Spleen (tissue), 11 donors: Measurements from ENCODE around the gene TMEM179. TPM values are rescaled to one million over a fixed set of nuclear protein-coding genes. Genes with fewer than 3 reads are reported as not detected.

ENCODE experiments used
- DNase-seq: peaks from one replicate; pipeline ENCODE4 v3.0.0-alpha.2; 2020
- H3K27ac ChIP-seq, 8 donors: fragments of 200-600 bp; sonication (generic) in 7 of 8; 1 replicate in 4 of 8; 2 replicates in 4 of 8; pipeline versions ENCODE4 v1.5.0 to v1.8.0; 2016 to 2021; ENCODE audit warnings: inconsistent platforms in 4 of 8, mild to moderate bottlenecking in 4 of 8, moderate library complexity in 1 of 8
- H3K27me3 ChIP-seq, 7 donors: fragments of 200-600 bp; sonication (generic) in 6 of 7; replicated peaks in 1 of 7; 1 replicate in 4 of 7; 2 replicates in 3 of 7; pipeline versions ENCODE4 v1.5.0 to v1.8.0; 2016 to 2021; ENCODE audit warnings: inconsistent platforms in 3 of 7, mild to moderate bottlenecking in 1 of 7
- H3K36me3 ChIP-seq, 6 donors: fragments of 200-600 bp; sonication (generic) in 5 of 6; 1 replicate in 4 of 6; 2 replicates in 2 of 6; pipeline versions ENCODE4 v1.5.0 to v1.8.0; 2016 to 2021; ENCODE audit warnings: inconsistent platforms in 2 of 6
- H3K4me1 ChIP-seq, 6 donors: fragments of 200-600 bp; sonication (generic) in 5 of 6; 1 replicate in 3 of 6; 2 replicates in 3 of 6; pipeline versions ENCODE4 v1.5.0 to v1.8.0; 2016 to 2021; ENCODE audit warnings: inconsistent platforms in 3 of 6
- H3K4me3 ChIP-seq, 8 donors: fragments of 200-600 bp; sonication (generic) in 7 of 8; 1 replicate in 4 of 8; 2 replicates in 4 of 8; pipeline versions ENCODE4 v1.5.0 to v1.8.0; 2016 to 2021; ENCODE audit warnings: inconsistent platforms in 4 of 8, mild to moderate bottlenecking in 4 of 8, moderate library complexity in 2 of 8
- H3K9me3 ChIP-seq, 8 donors: fragments of 200-600 bp; sonication (generic) in 7 of 8; 1 replicate in 4 of 8; 2 replicates in 4 of 8; pipeline versions ENCODE4 v1.5.0 to v1.8.0; 2016 to 2021; ENCODE audit warnings: inconsistent platforms in 4 of 8
- POLR2A ChIP-seq, 3 donors: fragments of 450-650 bp; IDR thresholded peaks; one replicate each; pipeline ENCODE4 v1.5.1; 2017; ENCODE audit warnings: antibody characterized with exemption in 3 of 3, mild to moderate bottlenecking in 1 of 3
- POLR2AphosphoS5 ChIP-seq, 3 donors: sonication (generic); formaldehyde crosslinking; IDR thresholded peaks; one replicate each; pipeline ENCODE4 v1.5.1; 2017; ENCODE audit warnings: antibody characterized with exemption in 3 of 3
- WGBS, 5 donors: extraction: QIAGEN DNeasy Blood & Tissue Kit in 3 of 5; methylation state at CpG; one replicate each; pipeline versions ENCODE4 v1.1.5 to v1.1.7; 2013 to 2018; 5-methylcytosine and 5-hydroxymethylcytosine counted together
- intact Hi-C: fragments of 100-400 bp; cut with DNase I; formaldehyde crosslinking; loops from one replicate; pipeline ENCODE4 v1.15.0; 2023; ENCODE audit warnings: low total_unique reads
- polyA plus RNA-seq, 3 donors: library from polyadenylated mRNA; stranded (reverse); fragments of 200-250 nt; gene quantifications; one replicate each; pipeline ENCODE4 v1.2.1, GENCODE V29; 2013
- total RNA-seq, 7 donors: library from RNA; depleted of rRNA in 3 of 7; stranded (reverse); fragments of >200 nt in 3 of 7; fragmentation: NEBNext Ultra II Directional in 4 of 7; extraction: Animal tissue kit (Norgen Biotek cat#: 25700) in 4 of 7; gene quantifications; one replicate each; pipeline versions ENCODE4 v1.1.0 to v1.2.1, GENCODE V29; 2016 to 2021
- TF ChIP-seq, protein P1 (sequence below), 11 experiments: fragments of 200-600 bp in 7 of 11; fragments of 450-650 bp in 4 of 11; sonication (generic) in 4 of 11; IDR thresholded peaks in 8 of 11; conservative IDR thresholded peaks in 3 of 11; 1 replicate in 7 of 11; 2 replicates in 4 of 11; pipeline versions ENCODE4 v1.4.0 to v1.8.0; 2016 to 2021; ENCODE audit warnings: antibody characterized with exemption in 11 of 11, inconsistent platforms in 4 of 11, mild to moderate bottlenecking in 1 of 11
- donor health status: healthy with polysubstance abuse.
- donor health status: DM: no; HTN: no; CAD: no; lungs with moderate emphysema.
- donor health status: DM: no; HTN: no; CAD: no.
- donor health status: Bipolar disorder and iron deficiency.
- donor health status: healthy.
- donor health status: DM: no; HTN: no; CAD: no.
- donor health status: DM: yes; HTN: yes; CAD: no.

TMEM179 gene
- total and polyA plus RNA-seq, 10 donors = 0.08 TPM; not detected in 9

DNA sequence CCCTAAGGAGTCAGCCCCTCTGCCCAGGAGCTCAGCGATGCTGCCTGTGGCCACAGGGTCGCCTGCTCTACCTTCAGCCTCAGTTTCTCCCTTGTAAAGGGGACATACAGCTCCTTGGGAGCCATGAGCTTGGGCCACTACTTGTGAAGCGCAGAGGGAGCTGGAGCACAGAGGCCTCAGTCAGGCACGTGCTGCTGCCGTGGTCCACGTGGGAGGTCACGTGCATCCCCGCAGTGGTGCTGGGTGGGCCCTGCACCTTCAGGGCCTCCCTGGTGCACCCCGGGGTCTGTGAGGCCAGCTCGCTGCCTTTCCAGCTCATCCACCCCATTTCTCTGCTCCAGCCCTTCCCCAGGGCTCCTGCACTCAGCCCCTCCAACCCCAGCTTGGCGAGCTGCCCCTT lies 36.0 kb downstream of the TMEM179 start:
- Histone ChIP-seq H3K27ac (no peak overlapping the region), H3K36me3 (no peaks in the 10 kb centered on the region), H3K4me3 (no peak overlapping the region), H3K27me3 (peaks cover 0 to 81% (median 21%) of the 10 kb centered on the region in 7 donors), H3K9me3 (no peaks in the 10 kb centered on the region), H3K4me1 (peaks cover 7 to 18% (median 12%) of the 10 kb centered on the region in 6 donors)
- WGBS, 5 donors = 67 to 88% (median 79%) methylated on average over 11 of the region's 11 CpGs
- no peak for DNase-seq
- TF ChIP-seq POLR2A (IDR thresholded peaks at IDR 0.05) (no peak), POLR2AphosphoS5 (IDR thresholded peaks at IDR 0.05) (no peak)
- TF ChIP-seq, protein P1, sequence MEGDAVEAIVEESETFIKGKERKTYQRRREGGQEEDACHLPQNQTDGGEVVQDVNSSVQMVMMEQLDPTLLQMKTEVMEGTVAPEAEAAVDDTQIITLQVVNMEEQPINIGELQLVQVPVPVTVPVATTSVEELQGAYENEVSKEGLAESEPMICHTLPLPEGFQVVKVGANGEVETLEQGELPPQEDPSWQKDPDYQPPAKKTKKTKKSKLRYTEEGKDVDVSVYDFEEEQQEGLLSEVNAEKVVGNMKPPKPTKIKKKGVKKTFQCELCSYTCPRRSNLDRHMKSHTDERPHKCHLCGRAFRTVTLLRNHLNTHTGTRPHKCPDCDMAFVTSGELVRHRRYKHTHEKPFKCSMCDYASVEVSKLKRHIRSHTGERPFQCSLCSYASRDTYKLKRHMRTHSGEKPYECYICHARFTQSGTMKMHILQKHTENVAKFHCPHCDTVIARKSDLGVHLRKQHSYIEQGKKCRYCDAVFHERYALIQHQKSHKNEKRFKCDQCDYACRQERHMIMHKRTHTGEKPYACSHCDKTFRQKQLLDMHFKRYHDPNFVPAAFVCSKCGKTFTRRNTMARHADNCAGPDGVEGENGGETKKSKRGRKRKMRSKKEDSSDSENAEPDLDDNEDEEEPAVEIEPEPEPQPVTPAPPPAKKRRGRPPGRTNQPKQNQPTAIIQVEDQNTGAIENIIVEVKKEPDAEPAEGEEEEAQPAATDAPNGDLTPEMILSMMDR (IDR thresholded peaks at IDR 0.05 in 8 of 11, conservative IDR thresholded peaks at IDR 0.05 in 3 of 11) = no peak
- intact Hi-C loops = loop anchor here (10.0 kb wide), 1 partner anchor 494 kb away; no protein-coding TSS in a partner anchor

DNA sequence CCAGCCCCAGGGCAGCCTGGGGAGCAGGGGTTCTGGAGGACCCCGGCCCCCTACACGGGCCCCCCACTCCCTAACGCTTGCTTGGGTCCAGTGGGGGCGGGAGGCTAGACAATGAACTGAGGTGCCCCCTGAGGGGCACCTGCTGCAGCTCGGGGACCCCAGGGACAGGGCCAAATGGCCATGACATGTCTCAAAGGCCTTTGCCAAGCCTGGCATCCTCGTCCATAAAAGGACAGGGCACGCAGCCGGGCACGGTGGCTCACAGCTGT lies 36.7 kb downstream of the TMEM179 start:
- Histone ChIP-seq H3K4me1 (peaks cover 10 to 22% (median 18%) of the 10 kb centered on the region in 6 donors), H3K36me3 (no peaks in the 10 kb centered on the region), H3K9me3 (no peaks in the 10 kb centered on the region), H3K4me3 (no peak overlapping the region), H3K27ac (no peak overlapping the region), H3K27me3 (peaks cover 0 to 86% (median 23%) of the 10 kb centered on the region in 7 donors)
- intact Hi-C loops = loop anchor here (10.0 kb wide), 1 partner anchor 493 kb away; no protein-coding TSS in a partner anchor
- TF ChIP-seq, protein P1 (IDR thresholded peaks at IDR 0.05 in 8 of 11, conservative IDR thresholded peaks at IDR 0.05 in 3 of 11) = no peak
- TF ChIP-seq POLR2AphosphoS5 (IDR thresholded peaks at IDR 0.05) = no peak
- TF ChIP-seq POLR2A (IDR thresholded peaks at IDR 0.05) = no peak
- no peak for DNase-seq
- WGBS, 5 donors = 67 to 85% (median 69%) methylated on average over 8 to 9 of the region's 9 CpGs

DNA sequence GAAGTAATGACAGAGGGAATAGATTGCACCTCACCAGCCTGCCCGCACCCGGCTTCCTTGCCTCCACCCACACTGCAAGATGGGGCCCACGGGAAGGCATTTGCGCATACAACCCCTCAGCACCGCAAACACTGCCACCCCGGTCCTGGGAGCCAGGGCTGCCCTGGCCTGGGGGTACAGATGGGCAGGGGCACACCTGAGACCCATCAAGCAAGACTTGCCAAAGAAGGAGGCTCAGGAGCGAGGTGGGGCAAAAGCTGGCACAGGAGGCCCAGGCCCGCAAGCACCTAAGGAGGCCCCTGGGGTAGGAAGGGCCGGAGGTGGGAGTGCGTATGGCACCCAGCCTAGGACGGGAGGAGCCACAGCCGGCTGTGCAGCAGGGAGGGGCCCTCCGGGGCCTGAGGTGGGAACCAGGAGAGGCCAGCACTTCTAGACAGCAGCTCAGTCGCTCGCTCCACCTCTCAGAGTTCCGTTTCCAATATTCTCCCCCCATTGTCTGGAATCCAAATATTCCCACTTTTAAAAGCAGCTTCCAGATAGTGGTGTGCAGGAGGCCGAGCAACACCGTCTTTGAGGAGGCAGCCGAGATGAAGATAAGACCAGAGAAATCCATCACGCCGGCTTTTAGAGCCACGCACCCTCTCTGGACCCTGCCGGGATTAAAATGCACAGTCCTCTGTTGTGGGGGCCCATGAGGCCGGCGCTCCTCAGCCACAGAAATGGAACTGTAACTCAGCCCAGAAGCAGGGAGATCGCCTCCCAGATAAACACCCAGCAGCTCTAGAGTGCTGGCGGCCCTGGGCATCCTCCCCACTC lies 37.2 kb downstream of the TMEM179 start:
- peaks cover 0 to 82% (median 23%) of the 10 kb centered on the region in 7 donors for H3K27me3 ChIP-seq
- intact Hi-C loops = loop anchor here (10.0 kb wide), 1 partner anchor 493 kb away; no protein-coding TSS in a partner anchor
- no peak overlapping the region for H3K4me3 ChIP-seq
- no peak for DNase-seq
- H3K27ac ChIP-seq = no peak overlapping the region
- no peaks in the 10 kb centered on the region for H3K9me3 ChIP-seq
- TF ChIP-seq POLR2A (IDR thresholded peaks at IDR 0.05) = no peak
- no peak for TF ChIP-seq POLR2AphosphoS5 (IDR thresholded peaks at IDR 0.05)
- TF ChIP-seq, protein P1 (IDR thresholded peaks at IDR 0.05 in 8 of 11, conservative IDR thresholded peaks at IDR 0.05 in 3 of 11) = no peak
- peaks cover 10 to 22% (median 18%) of the 10 kb centered on the region in 6 donors for H3K4me1 ChIP-seq
- no peaks in the 10 kb centered on the region for H3K36me3 ChIP-seq
- WGBS, 5 donors = 59 to 74% (median 66%) methylated on average over 27 of the region's 27 CpGs
